ENCODE data around the gene TNFSF13. TPM values are rescaled to one million over a fixed set of nuclear protein-coding genes. Genes with fewer than 3 reads are reported as not detected.

The TNFSF13 gene
- total RNA-seq, 1 experiment from 2014 or later = 0.94 TPM

GRCh38 chr17:7557775-7558543 is 591 bp upstream of the TNFSF13 start:
- Histone ChIP-seq H3K56ac (ENCODE audit: insufficient read length, low read depth, low read length) (no peak overlapping the region), H3K79me1 (ENCODE audit: insufficient read depth, low read depth, low read length, poor library complexity, severe bottlenecking) (peaks cover 6% of the 10 kb centered on the region), H3K18ac (ENCODE audit: insufficient read length, low read depth, low read length) (no peak overlapping the region), H3K23ac (ENCODE audit: insufficient read length, low read depth, low read length) (no peak overlapping the region), H3K9me3 (ENCODE audit: control insufficient read depth, low read depth, low read length) (no peaks in the 10 kb centered on the region), H3K9ac (ENCODE audit: extremely low read depth, insufficient read length, low read length) (no peak overlapping the region), H2BK120ac (ENCODE audit: low read depth, low read length, poor library complexity, severe bottlenecking) (no peak overlapping the region), H3K4me1 (ENCODE audit: insufficient read depth, low read length) (0 out of 2 replicates have a peak, but pooled peaks cover 2% of the 10 kb centered on the region), H2BK12ac (ENCODE audit: insufficient read length, low read depth, low read length) (no peak overlapping the region), H2AK5ac (ENCODE audit: insufficient read length, low read length) (no peak overlapping the region), H2BK15ac (ENCODE audit: low read depth, low read length) (no peak overlapping the region), H3K23me2 (ENCODE audit: insufficient read length, low read depth, low read length, poor library complexity, severe bottlenecking) (peaks cover 9% of the 10 kb centered on the region), H3K27me3 (ENCODE audit: insufficient read depth, low read length) (no peaks in the 10 kb centered on the region), H3K4ac (ENCODE audit: low read depth, low read length) (no peak overlapping the region), H2BK20ac (ENCODE audit: low read depth, low read length, poor library complexity, severe bottlenecking) (no peak overlapping the region), H3K4me2 (ENCODE audit: insufficient read depth, insufficient read length, low read length) (no peak overlapping the region), H3K79me2 (ENCODE audit: insufficient read depth, low read length) (peaks cover 7% of the 10 kb centered on the region; the same call in 1 of the 2 replicates), H3K14ac (ENCODE audit: insufficient read depth, low read length) (peak overlapping the region; percentile 4; the same call in 1 of the 2 replicates), H3K27ac (ENCODE audit: insufficient read length, low read depth, low read length) (no peak overlapping the region), H4K8ac (replicated peaks; ENCODE audit: insufficient read length, low read depth, low read length) (no peak overlapping the region), H4K20me1 (ENCODE audit: control insufficient read depth, insufficient read depth, insufficient read length) (no peaks in the 10 kb centered on the region), H3T11ph (ENCODE audit: low read length) (no peak overlapping the region), H2BK5ac (ENCODE audit: insufficient read length, low read length) (no peak overlapping the region), H4K91ac (ENCODE audit: insufficient read length, low read depth, low read length) (no peak overlapping the region), H4K5ac (ENCODE audit: insufficient read length, low read depth, low read length) (no peak overlapping the region), H2AFZ (ENCODE audit: low read length) (no peak overlapping the region)
- Mint-ChIP-seq H3K27me3 (ENCODE audit: low read depth) (peaks cover 2% of the 10 kb centered on the region; the same call in 1 of the 2 replicates), H3K9me3 (no peaks in the 10 kb centered on the region), H3K36me3 (ENCODE audit: insufficient read depth in 1 of 3, low read depth in 3 of 3) (peaks cover 0 to 7% (median 5%) of the 10 kb centered on the region in 3 experiments; a peak in 5 of 7 replicates), H3K27ac (peak overlapping the region; percentile 85 to 88 (median 87); a peak in 5 of 7 replicates), H3K4me1 (peaks cover 43 to 61% of the 10 kb centered on the region in 2 experiments), H3K4me3 (peak overlapping the region; percentile 26 to 68; a peak in 3 of 5 replicates)
- TF ChIP-seq, protein P1, sequence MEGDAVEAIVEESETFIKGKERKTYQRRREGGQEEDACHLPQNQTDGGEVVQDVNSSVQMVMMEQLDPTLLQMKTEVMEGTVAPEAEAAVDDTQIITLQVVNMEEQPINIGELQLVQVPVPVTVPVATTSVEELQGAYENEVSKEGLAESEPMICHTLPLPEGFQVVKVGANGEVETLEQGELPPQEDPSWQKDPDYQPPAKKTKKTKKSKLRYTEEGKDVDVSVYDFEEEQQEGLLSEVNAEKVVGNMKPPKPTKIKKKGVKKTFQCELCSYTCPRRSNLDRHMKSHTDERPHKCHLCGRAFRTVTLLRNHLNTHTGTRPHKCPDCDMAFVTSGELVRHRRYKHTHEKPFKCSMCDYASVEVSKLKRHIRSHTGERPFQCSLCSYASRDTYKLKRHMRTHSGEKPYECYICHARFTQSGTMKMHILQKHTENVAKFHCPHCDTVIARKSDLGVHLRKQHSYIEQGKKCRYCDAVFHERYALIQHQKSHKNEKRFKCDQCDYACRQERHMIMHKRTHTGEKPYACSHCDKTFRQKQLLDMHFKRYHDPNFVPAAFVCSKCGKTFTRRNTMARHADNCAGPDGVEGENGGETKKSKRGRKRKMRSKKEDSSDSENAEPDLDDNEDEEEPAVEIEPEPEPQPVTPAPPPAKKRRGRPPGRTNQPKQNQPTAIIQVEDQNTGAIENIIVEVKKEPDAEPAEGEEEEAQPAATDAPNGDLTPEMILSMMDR (conservative IDR thresholded peaks at IDR 0.05) = no peak; the same call in 2 of the 3 replicates
- WGBS (ENCODE audit: extremely low coverage, insufficient read length, low lambda C conversion rate) = no CpG with 5 or more reads among the region's 21 CpGs
- DNase-seq = peak; percentile 93
